ENCODE results near the gene TGFBI.

The TGFBI gene
- total RNA-seq = 0.52 to 3.5 reads per million in 2 experiments

- no peak for DNase-seq (ENCODE audit: low read depth)
These were observed at the start of gene TGFBI for GRCh38 chr5:136028782-136029742. Gene TGFBI (plus strand): TSS chr5:136028988. CDS start chr5:136029056, 68 bp downstream.

- DNase-seq (ENCODE audit: low read depth) = no peak
These were observed 49.8 kb upstream of the TGFBI start for GRCh38 chr5:135978993-135979392.

GRCh38 chr5:135979510-135979909, 49.3 kb upstream of the TGFBI start:
- no peak for DNase-seq (ENCODE audit: low read depth)

GRCh38 chr5:135980620-135981019, 48.2 kb upstream of the TGFBI start:
- DNase-seq (ENCODE audit: low read depth) = no peak

GRCh38 chr5:135985951-135986350, 42.8 kb upstream of the TGFBI start:
- no peak for DNase-seq (ENCODE audit: low read depth)

GRCh38 chr5:135986401-135986800, 42.4 kb upstream of the TGFBI start:
- no peak for DNase-seq (ENCODE audit: low read depth)

GRCh38 chr5:135986891-135987401, 41.8 kb upstream of the TGFBI start:
- DNase-seq (ENCODE audit: low read depth) = no peak

GRCh38 chr5:135988546-135988945, 40.2 kb upstream of the TGFBI start:
- DNase-seq (ENCODE audit: low read depth) = no peak

- DNase-seq (ENCODE audit: low read depth) = no peak
These were observed 39.1 kb upstream of the TGFBI start for GRCh38 chr5:135989686-135990085.

GRCh38 chr5:135990528-135991255, 38.1 kb upstream of the TGFBI start:
- no peak for DNase-seq (ENCODE audit: low read depth)

GRCh38 chr5:135991429-135991828, 37.4 kb upstream of the TGFBI start:
- no peak for DNase-seq (ENCODE audit: low read depth)

GRCh38 chr5:135993335-135993879, 35.4 kb upstream of the TGFBI start:
- DNase-seq (ENCODE audit: low read depth) = no peak

GRCh38 chr5:135993880-135994636, 34.7 kb upstream of the TGFBI start:
- no peak for DNase-seq (ENCODE audit: low read depth)

- DNase-seq (ENCODE audit: low read depth) = no peak
These were observed 32.8 kb upstream of the TGFBI start for GRCh38 chr5:135995976-135996375.

- DNase-seq (ENCODE audit: low read depth) = no peak
These were observed 32.2 kb upstream of the TGFBI start for GRCh38 chr5:135996611-135997010.

GRCh38 chr5:135997673-135998335, 31.0 kb upstream of the TGFBI start:
- no peak for DNase-seq (ENCODE audit: low read depth)

- DNase-seq (ENCODE audit: low read depth) = no peak
These were observed 29.9 kb upstream of the TGFBI start for GRCh38 chr5:135998889-135999288.

GRCh38 chr5:135999406-136000139, 29.2 kb upstream of the TGFBI start:
- no peak for DNase-seq (ENCODE audit: low read depth)

GRCh38 chr5:136000147-136000546, 28.6 kb upstream of the TGFBI start:
- no peak for DNase-seq (ENCODE audit: low read depth)

GRCh38 chr5:136000932-136001331, 27.9 kb upstream of the TGFBI start:
- DNase-seq (ENCODE audit: low read depth) = no peak

Data from T follicular helper cell (primary cell).